MM.1S (cell line): Measurements from ENCODE around the gene KIAA0319L.

Source experiments
- CTCF ChIP-seq: fragments of 300-600 bp; sonication (generic); IDR thresholded peaks from 2 replicates; pipeline ENCODE4 v1.5.1; 2016; ENCODE audit warnings: antibody characterized with exemption, low read length, mixed read lengths
- EZH2 ChIP-seq: fragments of 300-600 bp; sonication (generic); optimal IDR thresholded peaks from 2 replicates; pipeline ENCODE3; 2017; ENCODE audit warnings: low read depth, mild to moderate bottlenecking, antibody characterized with exemption, low read length, mixed read lengths

- TF ChIP-seq CTCF (no peak), EZH2 (no peak)
Measured at GRCh38 chr1:35477870-35478269, 79.3 kb downstream of the KIAA0319L start.
